SU-DHL-6 (cell line): ENCODE results near the gene OR6Q1.

Experiments
- EZH2phosphoT487 ChIP-seq: fragments of 200-600 bp; sonication (generic), shearing (Covaris generic); conservative IDR thresholded peaks from 2 replicates; pipeline ENCODE4 v1.6.1; 2018; ENCODE audit warnings: mild to moderate bottlenecking, antibody characterized with exemption, low read length, moderate library complexity, mixed read lengths
- TF ChIP-seq, protein P1 (sequence below): fragments of 200-600 bp; sonication (generic); IDR thresholded peaks from one replicate; pipeline ENCODE4 v1.5.1; 2017; ENCODE audit warnings: antibody characterized with exemption, mild to moderate bottlenecking, low read length, moderate library complexity; ENCODE audit not compliant: insufficient read depth, poor library complexity, severe bottlenecking

DNA sequence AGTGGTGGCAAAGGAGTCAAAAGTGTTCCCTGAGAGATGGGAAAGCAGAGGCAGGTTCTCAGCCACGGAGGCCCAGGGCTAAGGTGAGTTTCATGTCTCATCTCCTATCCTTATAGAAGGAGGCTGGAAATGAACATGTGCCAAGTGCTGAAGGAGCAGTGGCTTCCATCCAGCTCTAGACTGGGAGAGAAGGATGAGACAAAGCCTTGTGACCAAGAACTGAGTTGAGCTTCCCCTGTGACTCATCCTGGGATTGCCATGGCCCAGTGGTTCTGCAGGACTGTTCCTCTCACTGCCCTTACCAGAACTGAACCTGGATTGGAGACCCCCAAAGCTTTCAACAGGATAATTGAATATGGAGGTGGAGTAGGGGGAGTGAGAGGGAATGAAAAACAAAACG lies 23.8 kb upstream of the OR6Q1 start:
- TF ChIP-seq, protein P1, sequence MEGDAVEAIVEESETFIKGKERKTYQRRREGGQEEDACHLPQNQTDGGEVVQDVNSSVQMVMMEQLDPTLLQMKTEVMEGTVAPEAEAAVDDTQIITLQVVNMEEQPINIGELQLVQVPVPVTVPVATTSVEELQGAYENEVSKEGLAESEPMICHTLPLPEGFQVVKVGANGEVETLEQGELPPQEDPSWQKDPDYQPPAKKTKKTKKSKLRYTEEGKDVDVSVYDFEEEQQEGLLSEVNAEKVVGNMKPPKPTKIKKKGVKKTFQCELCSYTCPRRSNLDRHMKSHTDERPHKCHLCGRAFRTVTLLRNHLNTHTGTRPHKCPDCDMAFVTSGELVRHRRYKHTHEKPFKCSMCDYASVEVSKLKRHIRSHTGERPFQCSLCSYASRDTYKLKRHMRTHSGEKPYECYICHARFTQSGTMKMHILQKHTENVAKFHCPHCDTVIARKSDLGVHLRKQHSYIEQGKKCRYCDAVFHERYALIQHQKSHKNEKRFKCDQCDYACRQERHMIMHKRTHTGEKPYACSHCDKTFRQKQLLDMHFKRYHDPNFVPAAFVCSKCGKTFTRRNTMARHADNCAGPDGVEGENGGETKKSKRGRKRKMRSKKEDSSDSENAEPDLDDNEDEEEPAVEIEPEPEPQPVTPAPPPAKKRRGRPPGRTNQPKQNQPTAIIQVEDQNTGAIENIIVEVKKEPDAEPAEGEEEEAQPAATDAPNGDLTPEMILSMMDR, result no peak
- no peak for TF ChIP-seq EZH2phosphoT487
